NOMO-1 (cell line): Measurements from ENCODE around the gene ACBD3.
"Not testable (repeated sequence)": the region's sequence is repeated elsewhere in the genome, so short reads cannot be mapped to it uniquely, and the experiment has no call there.

Experiments used
- DNase-seq, 2 experiments: peaks; one replicate each; lab custom pipeline; 2025; ENCODE audit not compliant: unreplicated experiment in 2 of 2; lab: John Stamatoyannopoulos, UW

The ACBD3 gene

DNA sequence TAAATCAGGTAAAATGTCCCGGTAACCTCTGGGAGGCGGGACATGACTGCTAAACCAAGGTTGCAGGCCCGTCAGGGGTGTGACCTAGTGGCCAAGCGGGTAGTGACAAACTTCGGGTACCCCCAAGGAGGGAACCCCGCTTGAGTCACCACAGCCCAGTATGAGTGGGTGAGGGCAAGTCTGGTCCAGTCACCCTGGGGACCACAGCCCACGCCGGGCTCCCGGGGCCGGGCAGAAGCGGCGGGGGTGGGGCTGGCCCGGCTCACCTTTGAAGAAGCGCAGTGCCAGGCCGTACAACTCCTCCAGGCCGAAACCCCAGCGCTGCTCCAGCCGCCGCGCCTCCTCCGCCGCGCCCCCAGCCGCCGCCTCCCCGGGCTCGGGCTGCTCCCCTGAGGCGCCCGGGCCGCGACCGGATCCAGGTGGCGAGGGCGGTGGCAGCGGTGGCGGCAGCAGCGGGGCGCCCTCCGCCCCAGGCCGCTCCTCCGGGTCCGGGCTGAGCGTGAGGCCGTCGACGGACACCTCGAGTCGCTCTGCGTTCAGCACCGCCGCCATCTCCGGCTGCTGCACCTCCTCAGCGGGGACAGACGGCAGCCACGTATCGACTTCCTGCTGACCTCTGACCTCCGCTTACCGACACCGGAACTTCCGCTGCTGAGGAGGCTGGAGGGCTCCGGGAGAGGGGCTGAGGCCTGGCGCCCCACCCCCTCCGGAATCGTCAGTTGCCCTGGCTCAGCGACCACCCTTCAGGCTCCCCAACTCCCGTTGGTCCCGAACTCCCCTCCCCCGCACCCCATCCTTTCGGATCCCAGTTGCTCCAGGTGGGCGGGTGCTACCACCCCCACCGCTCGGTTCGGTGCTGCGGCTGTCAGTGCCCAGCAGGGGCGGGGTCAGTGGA lies at the start of gene ACBD3:
ACBD3 (minus strand) TSS at position 618 of the 895 bp plus-strand sequence; CDS start at position 552, 66 bp downstream.
- peak; percentile 80 to 84 for DNase-seq

GRCh38 chr1:226233806-226234205 lies 47.3 kb upstream of the ACBD3 start:
- no peak for DNase-seq

DNA sequence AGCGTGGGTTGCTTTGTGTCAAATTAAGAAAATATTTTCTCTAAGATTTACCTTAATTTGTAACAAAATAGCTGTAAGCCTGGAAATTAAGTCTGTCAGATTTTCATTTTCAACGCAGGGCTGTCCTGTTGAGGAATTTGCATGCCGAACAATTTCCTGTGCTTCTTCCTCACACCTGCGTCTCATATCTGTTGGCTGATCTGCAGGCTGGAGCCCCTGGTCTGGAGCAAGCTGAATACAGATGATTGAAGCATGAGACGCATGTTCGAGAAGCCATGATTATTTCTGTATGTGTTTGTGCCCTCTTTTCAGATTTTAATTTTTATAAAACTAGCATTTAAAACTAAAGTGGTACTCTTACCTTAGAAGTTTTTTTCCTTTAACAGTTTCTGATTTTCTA lies 46.8 kb upstream of the ACBD3 start:
- no peak for DNase-seq

GRCh38 chr1:226226601-226227000 lies 40.1 kb upstream of the ACBD3 start:
- no peak for DNase-seq

GRCh38 chr1:226223786-226224244 lies 37.3 kb upstream of the ACBD3 start:
- DNase-seq = peak in 1 of 2 experiments; percentile 20

- no peak for DNase-seq
Observed at GRCh38 chr1:226223157-226223785, 36.7 kb upstream of the ACBD3 start, which contains the start of gene MIXL1. Gene MIXL1, plus strand, starts transcription at chr1:226223664. Its CDS starts 18 bp downstream, at chr1:226223682.

- no peak for DNase-seq
Observed at GRCh38 chr1:226222686-226223085, 36.1 kb upstream of the ACBD3 start.

- no peak for DNase-seq
Observed at GRCh38 chr1:226220473-226221189, 34.1 kb upstream of the ACBD3 start.

GRCh38 chr1:226217273-226217672 lies 30.7 kb upstream of the ACBD3 start:
- no peak for DNase-seq

GRCh38 chr1:226216056-226216455 lies 29.5 kb upstream of the ACBD3 start:
- DNase-seq = no peak

GRCh38 chr1:226215239-226215638 lies 28.7 kb upstream of the ACBD3 start:
- DNase-seq = no peak

DNA sequence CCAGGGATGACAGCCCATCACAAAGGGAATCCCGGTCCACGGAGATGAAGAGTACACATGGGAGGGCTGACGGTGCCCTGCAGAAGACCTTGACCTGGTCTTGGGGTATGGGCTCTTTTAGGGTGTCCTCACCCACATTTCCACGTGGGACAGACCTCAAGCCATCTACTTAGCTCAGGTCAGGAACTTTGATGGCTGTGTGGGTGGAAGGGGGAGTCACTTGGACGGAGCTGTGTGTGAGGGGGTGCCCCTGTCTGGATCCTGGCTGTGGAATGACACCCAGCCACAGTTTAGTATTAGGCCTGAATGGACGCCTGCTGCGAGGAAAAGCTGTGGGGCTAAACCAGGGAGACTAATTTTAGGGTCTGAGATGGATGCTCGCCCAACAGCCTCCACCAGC lies 26.0 kb upstream of the ACBD3 start:
- DNase-seq = no peak

- no peak for DNase-seq
Observed at GRCh38 chr1:226211181-226211821, 24.8 kb upstream of the ACBD3 start.

DNA sequence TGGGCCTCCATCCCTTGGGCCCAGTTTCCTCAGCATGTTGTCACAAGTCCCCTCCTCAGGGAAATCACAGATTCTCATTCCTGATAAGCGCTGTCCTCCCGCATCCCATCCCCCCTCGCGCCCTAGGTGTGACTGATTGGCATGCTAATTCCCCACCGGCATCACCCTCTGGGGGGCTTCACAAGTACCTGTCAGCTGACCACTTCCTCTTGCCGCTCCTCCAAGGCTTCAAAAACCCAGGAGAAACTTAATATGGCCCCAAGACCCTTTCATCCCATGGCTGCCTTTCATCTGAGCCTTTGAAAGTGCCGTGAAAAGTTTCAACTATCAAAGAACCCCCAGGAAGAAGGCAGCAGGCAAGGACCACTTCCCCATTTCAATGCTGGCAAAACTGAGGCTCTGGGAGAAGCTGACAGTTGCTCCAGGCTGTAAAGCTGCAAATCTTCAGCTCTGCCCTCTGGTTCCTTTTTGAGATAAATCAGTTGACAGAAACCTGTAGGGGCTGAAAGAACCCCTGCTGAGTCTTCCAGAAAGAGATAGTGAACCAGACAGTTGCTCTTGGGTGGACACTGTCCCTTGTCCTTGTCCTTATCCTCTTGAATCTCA lies 24.1 kb upstream of the ACBD3 start:
- no peak for DNase-seq

DNA sequence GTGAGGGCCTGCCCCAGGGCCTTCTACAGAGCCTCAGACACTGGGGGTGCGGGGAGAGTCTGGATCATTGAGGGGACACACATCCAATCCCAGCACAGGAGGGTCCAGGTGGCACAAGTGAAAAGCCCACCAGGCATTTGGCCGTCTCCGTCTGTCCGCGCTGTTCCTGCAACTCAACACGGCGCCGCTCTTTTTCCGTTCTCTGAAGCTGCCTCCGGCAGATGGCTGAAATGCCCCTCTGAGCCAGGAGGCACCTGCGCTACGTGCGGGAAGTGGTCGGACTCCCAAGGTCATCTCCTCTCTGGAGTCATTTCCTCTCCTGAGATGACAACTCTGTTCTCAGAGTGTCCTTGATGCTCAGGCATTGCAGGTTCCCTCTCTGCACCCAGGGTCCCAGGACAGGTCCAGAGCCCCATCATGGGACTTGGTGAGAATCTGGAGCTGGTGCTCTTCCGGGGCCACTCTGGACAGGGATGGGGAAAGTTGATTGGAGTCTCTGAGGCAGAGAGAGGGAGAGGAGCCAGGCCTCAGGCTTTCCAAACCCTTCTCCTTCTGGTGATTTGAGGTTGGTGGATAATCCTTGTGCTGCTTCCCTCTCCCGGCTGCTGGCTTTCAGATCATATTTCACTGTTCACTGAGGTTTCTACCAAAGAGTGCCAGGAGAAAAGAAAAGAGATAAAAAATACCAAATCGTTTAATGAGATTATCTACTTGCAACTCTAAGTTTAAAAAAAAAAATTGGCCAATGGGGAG lies 22.9 kb upstream of the ACBD3 start:
- DNase-seq = no peak

GRCh38 chr1:226207048-226207447 lies 20.5 kb upstream of the ACBD3 start:
- DNase-seq = no peak

DNA sequence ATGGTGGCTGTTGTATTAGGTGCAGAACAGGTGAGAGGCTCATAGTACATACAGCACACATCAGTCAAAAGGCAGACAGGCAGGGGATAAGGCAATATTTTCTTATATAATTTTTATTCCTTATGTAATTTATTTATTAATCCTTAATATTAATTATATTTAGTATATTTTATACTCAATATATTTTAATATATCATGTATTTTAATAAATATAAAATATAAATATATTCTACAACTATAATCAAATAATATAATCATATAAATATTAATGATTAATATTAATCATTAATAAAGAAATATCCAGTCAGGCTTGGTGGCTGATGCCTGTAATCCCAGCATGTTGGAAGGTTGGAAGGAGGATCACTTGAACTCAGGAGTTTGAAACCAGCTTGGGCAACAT lies 17.7 kb upstream of the ACBD3 start:
- no peak for DNase-seq

DNA sequence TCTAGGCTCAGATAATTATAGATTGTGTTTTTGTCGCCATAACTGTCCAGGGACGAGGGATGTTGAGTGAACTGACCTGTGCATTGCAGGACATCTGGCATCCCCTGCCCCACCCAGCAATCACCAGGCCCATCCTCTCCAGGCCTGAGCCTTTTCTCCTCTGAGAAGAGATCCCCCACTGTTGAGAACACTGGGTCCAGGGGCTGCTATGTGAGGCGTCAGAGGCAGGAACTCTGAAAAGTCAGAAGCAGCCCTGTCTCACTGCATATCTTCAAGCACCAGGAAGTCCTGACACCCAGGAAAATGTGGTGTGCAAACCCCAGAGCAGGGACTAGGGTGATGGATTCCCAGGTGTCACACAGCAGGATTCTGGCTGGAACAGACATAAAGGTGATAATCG lies 17.1 kb upstream of the ACBD3 start:
- no peak for DNase-seq

GRCh38 chr1:226203240-226203639 lies 16.7 kb upstream of the ACBD3 start:
- DNase-seq = no peak

- not testable (repeated sequence) for DNase-seq
Observed at GRCh38 chr1:226202666-226203065, 16.1 kb upstream of the ACBD3 start.
